Activated CD8-positive, alpha-beta memory T cell treated with anti-CD3 and anti-CD28 coated beads for 1 hour (primary cell): ENCODE data around the gene RUNX3.

Source experiments
- DNase-seq, 2 donors: peaks; one replicate each; pipeline ENCODE4 v3.0.0-alpha.2; 2020; ENCODE audit warnings: low read depth in 1 of 2; ENCODE audit errors: extremely low read depth in 1 of 2

Gene RUNX3

DNA sequence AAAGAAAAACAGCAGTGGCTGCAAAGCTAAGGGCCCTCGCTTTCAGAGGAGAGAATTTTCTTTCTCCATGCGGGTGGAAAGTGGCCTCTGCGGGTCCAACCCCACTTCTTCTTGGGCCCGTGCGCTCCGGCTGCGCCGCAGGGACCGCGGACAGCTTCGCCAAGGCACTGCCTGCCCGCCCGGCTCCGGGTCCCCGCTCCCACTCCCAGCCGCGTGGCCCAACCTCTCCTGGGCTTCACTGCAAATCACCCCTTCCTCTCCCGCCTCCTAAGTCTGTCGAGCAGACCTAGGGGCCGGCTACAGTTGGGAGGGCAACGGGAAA lies 1.0 kb upstream of the RUNX3 start:
- DNase-seq: no peak

DNA sequence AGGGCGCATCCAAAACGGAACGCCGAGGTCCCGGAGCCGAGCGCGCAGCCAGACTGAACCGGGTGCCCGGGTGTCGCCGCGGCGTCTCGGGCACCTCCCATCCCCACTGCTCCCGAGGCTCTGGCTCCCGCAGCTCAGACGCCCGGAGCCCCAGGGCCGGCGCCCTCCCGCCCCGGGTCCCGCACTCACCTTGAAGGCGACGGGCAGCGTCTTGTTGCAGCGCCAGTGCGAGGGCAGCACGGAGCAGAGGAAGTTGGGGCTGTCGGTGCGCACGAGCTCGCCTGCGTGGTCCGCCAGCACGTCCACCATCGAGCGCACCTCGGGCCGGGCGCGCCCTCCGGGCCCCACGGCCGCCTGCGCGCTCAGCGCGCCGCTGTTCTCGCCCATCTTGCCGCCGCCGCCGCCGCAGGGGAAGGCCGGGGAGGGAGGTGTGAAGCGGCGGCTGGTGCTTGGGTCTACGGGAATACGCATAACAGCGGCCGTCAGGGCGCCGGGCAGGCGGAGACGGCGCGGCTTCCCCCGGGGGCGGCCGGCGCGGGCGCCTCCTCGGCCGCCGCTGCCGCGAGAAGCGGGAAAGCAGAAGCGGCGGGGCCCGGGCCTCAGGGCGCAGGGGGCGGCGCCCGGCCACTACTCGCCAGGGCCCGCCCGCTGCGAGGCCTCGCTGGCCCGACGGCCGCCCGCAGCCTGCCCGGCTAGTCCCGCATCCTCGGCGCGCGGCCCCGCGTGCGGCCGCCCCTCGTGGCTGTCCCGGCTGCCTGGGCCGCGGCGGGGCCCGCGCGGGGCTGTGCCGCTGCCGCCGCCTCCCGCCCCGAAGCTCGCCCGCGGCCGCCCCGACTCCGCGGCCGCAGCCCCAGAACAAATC lies 447 bp downstream of the RUNX3 start:
- DNase-seq: no peak

DNA sequence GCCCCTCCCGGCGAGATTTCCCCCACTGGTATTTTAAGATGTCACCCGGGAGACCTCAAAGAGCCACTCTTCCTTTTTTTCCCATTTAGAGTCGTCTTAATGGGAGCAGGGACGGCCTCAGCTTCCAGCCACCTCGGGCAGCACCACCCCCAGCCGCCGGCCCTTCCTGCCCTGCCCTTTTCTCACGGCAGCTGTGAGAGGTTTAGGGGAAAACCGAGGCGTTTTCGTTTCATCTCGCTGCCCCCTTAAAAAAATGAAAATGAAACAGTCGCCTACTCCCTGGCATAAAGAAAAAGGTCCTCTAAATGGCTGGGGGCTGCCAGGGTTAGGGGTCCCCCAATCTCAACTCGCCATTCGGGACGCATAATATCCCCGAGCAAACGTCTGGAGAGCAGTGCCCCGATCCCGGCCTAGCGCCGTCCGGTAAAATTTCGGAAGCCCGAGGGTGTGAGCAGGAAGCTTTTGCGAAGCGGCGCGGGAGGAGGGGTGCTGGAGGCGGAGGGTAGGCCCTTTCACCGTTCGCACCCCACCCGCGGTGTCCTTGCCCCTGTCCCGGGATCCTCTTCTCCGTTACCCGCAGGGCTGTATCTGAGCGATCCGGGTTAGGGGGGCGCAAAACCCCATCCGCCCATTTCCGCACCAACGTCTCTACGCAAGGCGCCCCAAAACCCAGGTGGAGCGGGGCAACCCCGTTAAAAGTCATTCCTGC lies 1.2 kb downstream of the RUNX3 start:
- DNase-seq: peak in 1 of 2 donors; percentile 45

DNA sequence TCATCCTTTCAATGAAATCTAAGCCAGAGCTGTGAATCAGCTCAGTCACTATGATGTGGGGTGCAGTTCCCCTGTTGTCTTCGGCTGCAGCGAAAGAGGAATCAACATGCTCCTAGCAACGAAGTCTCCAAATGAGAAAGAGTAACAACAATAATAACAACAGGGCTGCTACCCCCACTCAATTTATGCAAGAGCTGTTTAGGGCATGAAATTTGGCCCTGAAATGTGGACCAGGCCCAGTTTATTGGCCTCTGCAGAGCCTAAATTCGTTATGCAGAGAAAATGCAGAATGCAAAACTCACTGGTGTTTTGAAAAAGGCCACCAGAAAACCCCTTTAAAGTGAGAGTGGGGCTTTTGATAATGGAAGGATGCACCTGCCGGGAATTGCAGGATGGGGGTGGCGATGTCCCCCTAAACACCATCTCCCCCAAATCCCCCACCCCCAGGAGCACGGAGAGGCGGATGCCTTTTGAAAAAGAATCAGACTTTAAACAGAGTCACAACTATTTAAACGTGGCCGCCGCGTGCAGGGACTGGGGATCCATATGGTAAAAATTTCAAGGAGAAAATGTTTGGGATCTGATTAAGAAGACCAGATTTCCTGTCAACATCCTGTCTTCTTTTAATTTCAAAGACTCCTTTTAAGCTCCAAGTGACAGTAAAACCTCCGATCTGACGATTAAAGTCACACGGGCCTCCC lies 1.9 kb downstream of the RUNX3 start:
- DNase-seq: no peak

DNA sequence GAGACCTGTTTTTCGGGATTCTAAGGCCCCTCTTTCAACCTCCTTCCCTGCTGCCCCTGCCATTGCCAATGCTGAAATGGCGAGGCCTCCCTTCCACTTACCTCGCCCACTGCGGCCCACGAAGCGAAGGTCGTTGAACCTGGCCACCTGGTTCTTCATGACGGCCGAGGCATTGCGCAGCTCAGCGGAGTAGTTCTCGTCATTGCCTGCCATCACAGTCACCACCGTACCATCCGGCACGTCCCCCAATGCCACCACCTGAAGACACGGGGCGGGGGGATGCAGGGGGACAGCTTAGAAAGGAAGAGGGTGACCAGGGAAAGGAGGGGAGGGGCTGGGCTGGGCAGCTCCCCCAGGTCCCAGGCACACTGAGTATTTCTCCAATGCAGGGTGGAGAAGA lies 2.6 kb downstream of the RUNX3 start:
- no peak for DNase-seq

DNA sequence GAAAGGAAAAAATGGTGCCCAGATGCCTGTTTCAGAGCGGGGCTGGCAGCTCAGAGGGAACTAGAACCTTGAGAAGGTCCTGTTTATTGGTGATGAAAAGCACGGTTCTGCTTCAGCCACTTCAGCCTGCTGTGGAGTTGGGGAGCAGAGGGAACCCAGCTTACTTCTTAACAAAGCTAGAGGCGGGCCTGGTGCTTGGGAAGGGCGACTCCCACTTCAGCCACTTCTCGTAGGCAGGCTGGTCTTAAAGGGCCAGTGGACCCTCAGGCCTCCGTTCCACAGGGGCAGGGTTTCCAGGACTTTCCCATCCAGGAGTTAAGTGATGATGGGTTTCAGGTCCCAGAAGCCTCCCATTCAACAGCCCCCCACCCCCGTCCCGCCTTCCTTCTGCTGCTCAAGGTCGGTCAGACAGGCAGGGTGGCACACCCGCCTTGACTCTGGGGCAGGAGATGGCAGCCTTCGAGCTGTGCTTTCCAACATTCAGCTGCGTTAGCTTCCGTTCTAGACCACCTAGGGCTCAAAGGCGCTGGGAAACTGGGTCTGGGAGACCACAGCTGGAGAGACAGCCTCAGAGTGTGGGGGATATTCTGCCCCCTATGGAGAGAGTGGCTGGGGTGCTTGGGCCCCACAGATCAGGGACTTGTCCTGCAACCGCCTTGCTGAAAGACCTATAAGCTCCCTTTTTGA lies 3.4 kb downstream of the RUNX3 start:
- no peak for DNase-seq

DNA sequence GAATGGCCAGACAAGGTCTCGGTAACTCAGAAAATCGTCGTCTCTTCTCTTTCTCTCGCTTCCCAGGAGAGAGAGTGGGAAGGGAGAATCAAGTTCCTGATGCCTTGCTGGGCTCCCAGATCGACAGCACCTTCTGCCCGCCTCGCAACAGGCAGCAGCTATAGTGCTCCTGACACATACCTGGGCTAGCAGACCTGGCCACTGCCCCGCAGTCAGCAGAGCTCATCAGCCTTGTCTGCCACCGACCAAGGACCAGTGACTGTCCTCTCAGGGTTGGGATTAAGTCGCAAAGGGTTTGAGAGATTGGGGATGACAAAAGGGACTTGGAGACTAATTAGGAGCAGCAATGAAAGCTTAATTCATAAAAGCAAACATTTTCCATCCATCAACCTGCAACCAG lies 4.1 kb downstream of the RUNX3 start:
- DNase-seq: no peak

DNA sequence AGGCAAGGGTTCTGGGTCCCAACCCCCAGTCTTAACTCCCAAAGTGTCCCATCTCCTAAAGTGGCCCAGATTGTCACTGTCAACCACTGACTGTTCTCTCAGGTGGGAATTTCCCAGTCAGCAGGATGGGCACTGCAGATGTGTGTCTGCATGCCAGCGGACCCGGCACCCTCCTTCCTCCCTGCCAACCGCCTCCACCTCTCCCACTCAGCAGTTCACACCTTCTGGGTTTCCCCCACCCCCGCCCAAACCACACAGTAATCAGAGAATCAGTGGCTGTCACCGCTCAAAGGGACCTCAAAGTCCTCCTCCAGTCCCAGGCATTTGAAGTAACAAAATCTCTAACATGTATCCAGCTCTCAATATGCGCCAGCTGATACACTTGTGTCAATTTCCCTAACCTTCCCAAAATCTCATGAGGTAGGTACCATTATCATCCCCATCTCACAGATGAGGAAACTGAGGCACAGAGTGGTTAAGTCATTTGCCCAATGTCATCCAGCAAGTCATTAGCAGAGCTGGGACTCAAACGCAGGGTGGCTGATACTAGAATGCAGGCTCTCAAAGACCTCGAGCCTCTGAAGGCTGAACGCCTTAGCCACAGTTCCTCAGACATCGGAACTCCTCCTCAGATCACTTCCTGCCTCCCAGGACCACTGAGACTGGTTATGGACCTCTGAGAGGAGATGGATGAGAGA lies 4.8 kb downstream of the RUNX3 start:
- peak; percentile 58 to 77 for DNase-seq

DNA sequence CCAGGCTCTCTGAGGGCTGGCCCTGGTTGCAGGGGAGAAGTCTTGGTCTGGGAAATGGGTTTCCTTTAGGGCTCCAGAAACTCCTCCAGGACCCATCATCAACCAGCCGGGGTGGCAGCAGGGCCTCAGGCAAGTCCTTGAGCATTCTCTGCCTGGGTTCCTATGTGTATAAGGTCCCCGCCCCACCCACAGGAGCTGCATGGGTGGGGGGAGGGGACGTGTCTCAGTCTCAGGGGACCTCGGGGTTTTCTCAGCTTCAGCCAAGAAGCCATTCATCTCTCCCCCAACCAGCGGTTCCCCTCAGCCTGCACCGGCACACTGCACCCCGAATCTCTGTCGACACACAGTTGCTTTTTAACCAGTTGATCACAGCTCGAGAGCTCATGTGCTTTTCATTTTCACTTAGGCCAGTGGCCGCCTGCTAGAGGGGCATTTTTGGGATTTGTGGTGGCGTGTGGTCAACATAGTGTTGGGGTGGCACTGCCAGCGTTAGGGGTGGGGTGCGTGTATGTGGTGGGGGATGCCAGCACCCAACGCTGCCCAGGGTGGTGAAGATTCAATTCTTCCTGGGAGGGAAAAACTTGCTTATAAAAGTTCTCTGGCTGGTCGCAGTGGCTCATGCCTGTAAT lies 6.5 kb downstream of the RUNX3 start:
- DNase-seq: no peak

DNA sequence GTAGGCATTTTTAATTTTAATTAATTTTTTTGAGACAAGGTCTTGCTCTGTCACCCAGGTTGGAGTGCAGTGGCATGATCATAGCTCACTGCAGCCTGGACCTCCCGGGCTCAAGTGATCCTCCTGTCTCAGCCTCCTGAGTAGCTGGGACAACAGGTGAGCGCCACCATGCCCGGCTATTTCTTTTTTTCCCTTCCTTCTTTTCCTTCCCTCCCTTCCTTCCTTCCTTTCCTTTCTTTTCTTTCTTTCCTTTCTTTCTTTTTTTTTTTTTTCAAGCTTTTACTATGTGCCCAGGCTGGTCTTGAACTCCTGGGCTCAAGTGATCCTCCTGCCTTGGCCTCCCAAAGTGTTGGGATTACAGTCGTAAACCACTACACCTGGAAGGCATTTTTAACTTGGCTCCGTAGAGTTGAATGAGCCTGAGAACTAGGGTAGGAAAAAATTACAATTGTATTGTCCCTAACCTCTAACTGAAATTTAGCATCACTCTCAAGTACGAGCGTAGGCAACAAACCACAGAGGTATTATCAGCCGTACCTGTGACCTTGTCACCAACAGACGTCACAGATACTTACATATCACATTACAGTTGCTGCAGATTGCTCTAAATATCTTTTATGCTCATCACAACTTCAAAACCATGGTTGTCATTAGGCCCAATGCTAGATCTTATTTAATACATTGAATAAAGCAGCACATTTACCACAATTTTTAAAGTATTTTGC lies 8.0 kb downstream of the RUNX3 start:
- DNase-seq: no peak

DNA sequence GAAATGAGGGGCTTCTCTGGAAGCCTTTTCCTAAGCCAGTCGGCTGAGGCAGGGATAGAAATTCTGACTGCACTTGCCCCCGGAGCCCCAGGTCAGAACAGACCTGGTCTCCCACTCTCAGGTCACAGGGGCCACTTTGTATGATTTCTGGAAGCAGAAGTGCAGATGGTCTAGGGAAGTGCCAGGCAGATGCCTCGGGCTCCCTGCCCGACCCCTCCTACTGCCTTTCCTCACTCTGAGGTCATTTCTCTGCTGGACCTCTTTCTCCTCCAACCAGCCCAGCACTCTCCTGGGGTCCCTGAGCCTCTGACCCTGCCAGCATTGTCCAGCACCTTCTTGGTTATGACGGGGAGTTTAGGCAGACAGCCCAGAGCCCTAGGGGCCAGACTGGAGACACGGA lies 8.7 kb downstream of the RUNX3 start:
- no peak for DNase-seq

DNA sequence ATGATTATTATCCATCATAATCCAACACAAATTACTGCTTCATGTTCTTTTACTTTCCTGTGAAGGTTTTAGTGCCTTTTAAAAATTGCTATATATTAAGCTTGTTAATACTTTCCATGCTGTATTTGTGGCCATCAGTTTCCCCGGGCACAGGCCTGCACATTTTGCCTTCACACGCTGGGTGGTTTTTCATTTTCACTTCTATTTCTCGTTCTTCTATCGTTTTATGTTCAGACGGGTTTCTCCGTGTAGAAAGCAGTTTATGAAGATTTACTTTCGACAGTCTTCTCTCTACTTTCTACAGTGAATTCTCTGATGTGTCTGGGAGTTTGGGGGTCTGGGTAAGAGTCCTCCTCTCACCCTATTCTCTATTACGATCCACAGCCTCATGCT lies 9.5 kb downstream of the RUNX3 start:
- no peak for DNase-seq

DNA sequence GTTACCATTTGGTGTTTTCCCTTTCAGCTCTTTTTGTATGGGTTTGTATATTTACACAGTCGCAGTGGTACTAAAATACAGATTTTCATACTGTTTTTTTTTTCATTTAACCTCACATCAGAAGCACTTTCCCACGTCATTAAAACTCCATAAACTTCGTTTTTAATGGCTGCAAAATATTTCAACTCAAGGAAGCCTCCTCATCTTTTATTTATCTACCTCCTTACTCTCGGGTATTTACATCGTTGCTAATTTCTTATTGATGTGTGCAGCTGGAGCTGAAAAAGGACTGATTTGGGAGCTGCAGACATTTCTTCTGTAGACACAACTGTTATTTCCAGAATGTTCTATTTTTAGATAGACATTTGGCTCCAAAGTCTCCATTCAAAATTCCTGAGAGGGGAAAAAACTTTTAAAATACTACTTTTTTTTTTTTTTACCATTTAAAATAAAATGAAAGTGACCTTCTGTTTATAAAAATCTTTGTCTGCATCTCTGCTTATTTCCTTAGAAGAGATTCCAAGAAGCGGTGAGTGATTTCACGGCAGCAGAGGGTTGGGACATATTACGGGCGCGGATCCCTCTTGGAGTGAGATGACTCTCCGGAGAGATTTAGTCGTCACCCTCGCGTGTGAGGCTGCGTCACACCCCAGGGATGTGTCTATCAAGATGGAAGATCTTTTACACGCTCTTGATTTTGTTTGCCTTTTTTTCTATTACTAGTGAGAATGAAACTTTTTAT lies 10.1 kb downstream of the RUNX3 start:
- no peak for DNase-seq

DNA sequence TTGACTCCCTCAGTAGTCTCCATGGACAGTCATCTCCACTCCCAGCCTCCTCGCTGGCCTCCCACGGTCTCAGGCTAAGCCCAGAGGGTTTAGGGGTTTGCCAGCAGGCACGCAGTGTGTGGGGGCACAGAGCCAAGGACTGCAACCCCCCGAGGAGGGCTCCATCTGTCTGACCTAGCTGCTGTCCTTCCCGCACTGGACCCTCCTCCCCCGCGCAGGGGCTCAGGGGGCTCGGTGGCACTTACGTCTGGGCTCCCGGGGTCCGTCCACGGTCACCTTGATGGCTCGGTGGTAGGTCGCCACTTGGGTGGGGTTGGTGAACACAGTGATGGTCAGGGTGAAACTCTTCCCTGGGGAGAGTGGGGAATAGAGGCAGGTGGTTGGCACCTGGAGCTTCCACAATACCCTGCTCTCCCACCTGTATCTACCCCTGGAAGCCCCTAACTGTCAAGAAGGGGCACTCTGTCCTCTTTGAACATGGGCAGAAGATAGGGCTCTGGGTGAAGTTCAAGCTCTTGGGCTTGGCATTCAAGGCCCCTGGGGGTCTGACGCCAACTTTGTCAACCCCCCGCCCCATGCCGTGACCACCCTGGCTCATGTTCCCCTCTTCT lies 11.0 kb downstream of the RUNX3 start:
- no peak for DNase-seq

DNA sequence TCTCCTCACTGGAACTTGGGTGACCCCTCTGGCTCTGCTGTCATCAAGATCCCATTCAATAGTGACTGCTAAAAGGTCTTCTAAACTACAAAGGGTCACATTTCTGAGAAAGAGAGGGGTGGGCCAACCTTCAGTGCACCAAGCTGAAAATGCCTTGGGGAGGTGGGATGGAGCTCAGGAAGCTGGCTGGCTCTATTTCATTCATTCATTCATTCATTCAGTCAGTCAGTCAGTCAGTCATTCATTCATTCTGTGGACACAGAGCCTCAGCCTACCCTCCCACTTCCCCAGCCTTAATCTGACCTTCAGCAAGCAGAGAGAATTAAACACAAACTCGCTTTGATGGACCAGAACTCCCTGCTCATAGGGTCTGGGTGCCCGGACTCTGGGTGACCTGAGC lies 11.7 kb downstream of the RUNX3 start:
- no peak for DNase-seq

DNA sequence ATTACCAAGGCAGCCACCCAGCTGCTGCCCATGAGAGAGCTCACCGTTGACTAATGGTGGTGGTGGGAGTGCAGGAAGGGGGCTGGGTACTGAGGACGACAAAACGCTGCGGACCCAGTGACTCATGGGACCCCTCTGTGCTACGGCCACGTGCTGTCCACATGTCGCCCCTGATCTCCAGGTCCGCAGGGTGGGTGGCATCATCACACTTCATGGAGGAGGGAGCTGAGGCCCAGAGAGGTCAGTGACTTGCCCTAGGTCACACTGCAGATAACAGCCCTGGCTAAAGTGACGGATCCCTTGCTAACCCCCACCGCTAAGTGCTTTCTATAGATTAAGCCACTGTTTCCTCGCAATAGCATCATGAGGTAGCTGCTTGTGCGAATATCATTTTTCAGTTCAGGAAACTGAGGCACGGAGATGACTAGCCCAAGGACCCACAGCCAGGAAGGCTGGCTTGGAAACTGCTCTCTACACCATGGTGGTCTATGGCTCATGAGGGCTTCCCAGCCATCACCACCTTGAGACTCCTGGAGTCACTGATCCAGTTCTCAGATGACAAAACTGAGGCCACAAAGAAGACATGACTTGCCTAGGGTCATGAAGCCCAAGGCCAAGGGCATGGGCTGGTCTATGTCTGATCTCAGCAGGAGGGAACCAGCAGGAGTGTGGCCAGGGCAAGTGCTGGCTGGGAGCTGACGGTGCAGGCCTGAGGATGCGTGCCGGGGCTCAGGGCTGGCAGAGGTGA lies 12.6 kb downstream of the RUNX3 start:
- DNase-seq: no peak

DNA sequence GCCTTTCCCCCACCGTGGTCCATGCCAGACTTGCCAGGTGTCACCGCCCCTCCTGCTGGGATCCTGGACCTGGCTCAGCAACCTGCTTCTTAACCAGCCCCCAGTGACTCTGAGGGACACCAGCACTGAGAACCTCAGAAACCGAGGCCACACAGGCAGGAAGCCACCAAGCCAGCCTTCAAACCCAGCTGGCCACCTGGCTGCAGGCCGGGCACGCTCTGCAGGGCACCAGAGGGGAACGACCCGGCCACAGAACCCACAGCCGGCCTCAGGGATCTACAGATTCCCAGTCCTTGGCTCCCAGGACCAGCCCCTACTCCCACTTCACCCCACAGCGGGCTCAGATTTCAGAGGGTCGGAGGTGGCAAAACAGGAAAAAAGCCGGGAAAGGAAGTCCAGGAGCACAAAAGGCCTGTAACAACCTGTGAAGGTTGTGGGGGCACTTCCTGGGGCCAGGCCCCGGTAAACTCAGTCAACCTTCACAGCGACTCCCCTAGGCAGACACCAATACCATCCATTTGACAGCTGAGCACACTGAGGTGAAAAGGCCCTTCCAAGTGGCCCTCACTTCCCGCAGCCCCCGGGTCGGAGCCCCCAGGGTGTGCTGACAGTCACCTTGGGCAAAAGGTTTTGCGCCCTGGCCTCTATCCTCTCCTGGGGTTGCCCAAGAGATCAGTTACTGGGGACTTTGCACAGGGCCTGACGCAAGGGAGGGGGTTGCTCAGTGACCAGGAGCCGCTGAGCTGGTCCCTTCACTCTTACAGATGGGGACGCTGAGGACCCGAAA lies 14.1 kb downstream of the RUNX3 start:
- DNase-seq: no peak
